G401 (cell line): Measurements from ENCODE around the gene CLCN7. TPM values are rescaled to one million over a fixed set of nuclear protein-coding genes. Genes with fewer than 3 reads are reported as not detected.
A peak's percentile ranks its signal among the peaks of the same experiment; 100 is the strongest.

Experiments used
- DNase-seq: peaks from one replicate; pipeline ENCODE4 v3.0.0-alpha.2; 2015; ENCODE audit warnings: low spot score
- in situ Hi-C: cut with HindIII; loops from 2 replicates; pipeline ENCODE4 v1.10.0; 2016; ENCODE audit warnings: low sequenced_read_pairs, mixed read lengths
- total RNA-seq: library from RNA; depleted of rRNA; stranded (reverse); fragments of >200 nt; shearing (Covaris generic); gene quantifications from 2 replicates; pipeline ENCODE4 v1.2.3, GENCODE V29; 2014

The CLCN7 gene
- total RNA-seq, 1 experiment from 2014 or later, result 203 TPM

- in situ Hi-C loops, result no loop called here
- DNase-seq, result no peak
These were observed 50.8 kb downstream of the CLCN7 start for GRCh38 chr16:1424028-1424427.

DNA sequence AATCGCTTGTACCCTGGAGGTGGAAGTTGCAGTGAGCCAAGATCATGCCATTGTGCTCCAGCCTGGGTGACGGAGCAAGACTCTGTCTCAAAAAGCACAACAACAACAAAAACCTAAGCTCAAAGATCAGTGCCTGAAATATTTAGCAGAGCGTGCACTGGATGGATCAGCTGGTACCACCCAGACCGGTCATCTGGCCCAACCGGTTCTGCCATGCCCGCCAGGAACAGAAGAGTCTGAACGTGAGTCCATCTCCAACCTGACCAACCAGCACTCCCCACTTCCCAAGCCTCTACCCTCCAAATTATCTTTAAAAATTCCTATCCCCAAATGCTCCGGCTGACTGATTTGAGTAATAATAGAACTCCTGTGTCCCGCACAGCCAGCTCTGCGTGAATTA is 52.8 kb downstream of the CLCN7 start:
- DNase-seq, result no peak
- in situ Hi-C loops, result no loop called here

DNA sequence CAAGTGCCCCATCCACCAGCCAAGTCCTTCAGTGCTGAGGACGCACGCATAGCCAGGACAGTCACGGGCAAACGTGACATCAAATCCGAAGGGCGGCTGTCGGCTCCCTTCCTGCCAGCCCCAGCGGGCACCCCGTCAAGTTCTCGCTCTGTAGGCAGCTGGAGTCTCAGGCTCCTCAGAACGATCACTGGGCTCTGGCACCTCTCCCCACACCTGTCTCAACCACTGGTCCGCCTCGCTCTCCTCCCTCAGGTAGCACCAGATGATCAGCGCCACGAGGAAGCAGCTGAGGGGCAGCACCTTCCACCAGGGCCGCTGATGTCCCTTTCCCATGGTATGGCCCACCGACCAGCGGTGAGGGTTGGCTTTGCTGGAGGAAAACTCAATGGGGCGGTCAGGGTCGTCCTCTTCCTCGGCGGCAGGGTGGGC is 54.7 kb downstream of the CLCN7 start:
- in situ Hi-C loops, result no loop called here
- DNase-seq, result no peak

DNA sequence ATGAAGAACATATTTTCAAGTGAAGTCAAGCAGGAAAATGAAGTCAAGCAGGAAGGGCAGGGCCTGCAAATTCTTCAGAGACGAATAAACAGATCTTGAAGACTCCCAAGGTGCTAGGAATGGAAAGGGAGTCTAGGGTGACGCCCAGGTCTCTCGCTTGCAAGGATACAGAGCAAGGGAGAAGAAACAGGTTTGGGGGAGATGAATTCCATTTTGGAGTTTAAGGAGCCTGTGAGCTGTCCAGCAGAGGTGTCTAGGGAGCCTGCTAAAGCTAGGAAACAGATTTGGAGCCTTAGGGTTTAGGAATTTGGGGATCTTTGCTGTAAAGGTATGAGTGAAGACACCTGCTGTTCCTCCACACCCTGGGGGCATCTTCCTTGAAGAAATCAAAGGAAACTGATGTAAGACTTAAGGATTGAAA is 58.3 kb downstream of the CLCN7 start:
- DNase-seq, result no peak
- in situ Hi-C loops, result no loop called here

DNA sequence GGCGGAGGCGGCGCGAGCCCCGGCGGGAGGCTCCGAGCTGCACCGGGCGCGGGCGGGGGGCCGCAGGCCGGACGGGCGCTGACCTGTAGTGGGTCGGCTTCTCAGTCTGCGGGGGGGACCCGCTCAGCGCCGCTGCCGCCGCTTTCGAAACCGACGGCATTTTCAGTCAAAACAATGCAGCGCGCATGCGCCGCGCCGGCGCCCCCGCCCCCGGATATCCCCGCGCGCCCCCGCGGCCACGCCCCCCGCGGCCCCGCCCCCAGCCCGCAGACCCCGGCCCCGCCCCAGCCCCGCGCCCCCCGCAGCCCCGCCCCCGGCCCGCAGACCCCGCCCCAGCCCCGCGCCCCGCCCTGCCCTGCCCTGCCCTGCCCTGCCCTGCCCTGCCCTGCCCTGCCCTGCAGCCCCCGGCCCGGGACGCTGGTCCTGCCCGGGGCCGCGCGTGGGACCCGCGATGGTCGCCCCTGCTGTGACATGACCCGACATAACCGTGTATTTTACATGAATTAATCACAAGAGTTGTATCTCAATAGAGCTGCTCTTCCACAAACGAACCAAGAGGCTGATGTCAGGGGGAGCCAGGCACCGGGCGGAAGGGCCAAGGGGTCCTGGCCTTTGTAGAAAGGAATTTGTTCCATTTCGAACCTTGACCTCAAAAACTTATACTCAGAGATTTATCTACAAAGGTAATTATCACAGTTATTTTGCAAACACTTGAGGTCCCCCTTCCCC is 60.1 kb downstream of the CLCN7 start, which contains the start of gene UNKL:
UNKL (minus strand) TSS at position 173 of the 729 bp plus-strand sequence; CDS start at position 160, 13 bp downstream.
- peak; percentile 36 for DNase-seq
- in situ Hi-C loops, result no loop called here

DNA sequence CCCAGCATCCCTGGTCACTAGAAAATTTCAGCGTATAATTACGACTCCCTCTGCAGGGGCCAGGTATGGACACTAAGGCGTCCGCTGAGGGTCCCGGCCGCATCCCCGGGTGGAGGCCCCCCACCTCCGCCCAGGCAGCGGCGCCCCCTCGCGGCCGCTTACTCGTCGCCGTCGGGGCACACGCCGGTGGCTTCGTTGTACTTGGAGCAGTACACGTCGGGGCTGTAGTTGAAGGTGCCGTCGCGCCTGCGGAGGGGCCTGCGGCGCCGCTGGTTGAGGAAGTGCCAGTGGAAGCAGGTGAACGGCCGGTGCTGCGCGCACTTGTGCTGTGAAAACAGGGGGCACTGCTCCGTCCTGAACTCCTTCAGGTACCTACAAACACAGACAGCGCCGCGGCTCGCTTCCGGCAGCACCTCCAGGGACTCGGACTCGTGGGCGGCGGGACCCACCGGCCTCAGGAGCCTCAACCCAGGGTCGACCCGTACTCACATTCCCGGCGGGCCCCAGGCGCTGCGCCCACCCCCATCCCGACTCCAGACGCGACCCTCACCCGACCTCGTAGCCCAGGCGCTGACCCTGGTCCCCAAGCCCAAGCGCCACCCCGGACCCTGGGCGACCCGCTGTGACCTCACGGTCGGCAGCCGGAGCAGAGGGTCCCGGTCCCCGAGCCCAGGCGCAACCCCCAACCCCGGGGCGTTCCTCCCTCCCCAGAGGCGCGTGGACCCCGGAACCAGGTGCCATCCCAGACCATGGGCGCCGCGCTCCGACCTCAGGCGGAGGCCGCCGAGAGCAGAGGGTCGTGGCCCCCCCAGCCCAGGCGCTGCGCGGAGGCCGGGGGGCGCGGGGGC is 60.9 kb downstream of the CLCN7 start:
- peak; percentile 28 for DNase-seq
- in situ Hi-C loops, result no loop called here

- in situ Hi-C loops, result no loop called here
- no peak for DNase-seq
These were observed 62.0 kb downstream of the CLCN7 start for GRCh38 chr16:1412847-1413246.

GRCh38 chr16:1408171-1408837 is 66.5 kb downstream of the CLCN7 start:
- DNase-seq, result peak; percentile 78
- in situ Hi-C loops, result no loop called here

DNA sequence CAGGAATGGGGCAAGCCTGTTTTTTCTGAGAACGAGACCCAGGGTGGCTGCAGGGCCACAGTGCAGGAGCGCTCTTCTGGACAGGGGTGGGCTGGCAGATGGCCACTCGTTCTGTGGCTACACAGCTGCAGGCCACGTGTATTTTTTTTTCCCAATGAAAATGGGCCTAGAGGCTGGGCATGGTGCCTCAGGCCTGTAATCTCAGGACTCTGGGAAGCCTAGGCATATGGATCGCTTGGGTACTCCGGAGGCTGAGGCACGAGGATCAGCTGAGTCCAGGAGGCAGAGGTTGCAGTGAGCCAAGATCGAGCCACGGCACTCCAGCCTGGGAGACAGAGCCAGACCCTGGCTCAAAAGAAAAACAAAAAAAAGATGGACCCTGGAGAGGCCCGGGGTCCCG is 67.1 kb downstream of the CLCN7 start:
- DNase-seq, result no peak
- in situ Hi-C loops, result no loop called here

GRCh38 chr16:1403733-1404132 is 71.1 kb downstream of the CLCN7 start:
- in situ Hi-C loops, result no loop called here
- DNase-seq, result no peak

DNA sequence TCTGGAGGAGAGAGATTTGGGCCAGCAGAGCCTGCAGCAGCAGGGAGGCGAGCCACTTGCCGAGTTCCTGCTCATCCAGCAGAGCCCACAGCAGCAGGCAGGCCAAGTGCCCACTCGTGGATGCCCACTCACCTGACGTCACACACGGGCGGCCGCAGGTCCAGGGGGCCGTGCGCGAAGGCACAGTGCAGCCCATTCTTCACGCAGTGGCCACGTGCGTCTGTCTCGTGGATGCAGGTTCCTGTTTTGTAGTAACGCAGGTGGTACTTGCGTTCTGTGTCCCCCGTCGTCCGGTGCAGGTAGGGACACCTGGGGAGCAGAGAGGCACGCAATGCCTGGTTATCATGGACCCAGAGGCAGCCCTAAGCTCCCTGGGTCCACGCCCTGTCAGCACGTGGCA is 71.8 kb downstream of the CLCN7 start:
- in situ Hi-C loops, result no loop called here
- DNase-seq, result no peak

DNA sequence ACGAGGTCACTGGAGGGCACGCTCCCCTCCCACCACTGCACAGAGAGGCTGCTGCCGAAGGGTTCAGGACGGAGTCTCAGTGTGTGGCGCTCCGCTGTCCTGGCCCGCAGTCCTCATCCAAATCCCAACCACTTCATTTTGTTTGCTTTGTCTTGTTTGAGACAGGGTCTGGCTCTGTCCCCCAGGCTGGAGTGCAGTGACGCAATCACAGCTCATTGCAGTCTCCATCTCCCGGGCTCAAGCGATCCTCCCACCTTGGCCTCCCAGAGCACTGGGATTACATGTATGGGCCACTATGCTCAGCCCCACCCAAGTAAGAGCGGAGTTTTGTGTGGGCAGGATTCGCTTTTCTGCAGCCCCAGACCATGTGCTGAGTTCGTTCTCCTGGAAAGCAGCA is 73.1 kb downstream of the CLCN7 start:
- in situ Hi-C loops, result no loop called here
- DNase-seq, result no peak

- DNase-seq, result no peak
- in situ Hi-C loops, result no loop called here
These were observed 73.6 kb downstream of the CLCN7 start for GRCh38 chr16:1401061-1401757.

GRCh38 chr16:1398826-1399581 is 75.8 kb downstream of the CLCN7 start:
- in situ Hi-C loops, result no loop called here
- DNase-seq, result no peak

GRCh38 chr16:1398351-1398750 is 76.5 kb downstream of the CLCN7 start:
- in situ Hi-C loops, result no loop called here
- DNase-seq, result no peak

DNA sequence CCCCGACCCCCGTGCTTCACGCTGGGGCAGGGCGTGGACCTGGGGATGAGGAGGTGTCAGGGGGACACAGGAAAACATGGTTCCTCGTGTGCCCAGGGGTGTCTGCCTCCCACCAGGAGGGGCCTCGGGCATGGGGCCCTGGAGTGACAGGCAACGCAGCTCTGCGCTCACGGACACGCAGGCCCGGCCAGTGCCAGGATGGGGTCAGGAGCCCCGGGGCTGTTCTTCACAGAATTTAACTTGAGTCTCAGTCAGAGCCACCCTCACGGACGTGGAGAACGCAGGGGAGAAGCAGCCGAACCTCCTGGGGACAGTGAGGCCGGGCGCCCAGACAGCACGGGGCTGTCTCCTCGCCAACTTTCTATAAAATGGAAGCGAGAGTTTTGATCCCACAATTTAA is 77.0 kb downstream of the CLCN7 start:
- in situ Hi-C loops, result no loop called here
- no peak for DNase-seq

- DNase-seq, result no peak
- in situ Hi-C loops, result no loop called here
These were observed 79.3 kb downstream of the CLCN7 start for GRCh38 chr16:1395444-1396031.
